K562 (cell line): ENCODE measurements around the gene SLIT1. TPM values are rescaled to one million over a fixed set of nuclear protein-coding genes. Genes with fewer than 3 reads are reported as not detected.

Experiments
- AFF1 ChIP-seq, 2 experiments: fragments of 450-650 bp; IDR thresholded peaks; 2 replicates each; pipeline ENCODE4 v1.6.1; 2018; ENCODE audit warnings: mild to moderate bottlenecking in 2 of 2, low read depth in 1 of 2; ENCODE audit not compliant: partially characterized antibody in 2 of 2
- CBX3 ChIP-seq, 2 experiments: IDR thresholded peaks; 1 replicate in 1 of 2; 2 replicates in 1 of 2; pipeline ENCODE4 v1.6.1; 2012; ENCODE audit warnings: inconsistent platforms in 2 of 2, low read length in 2 of 2, borderline replicate concordance in 1 of 2, control low read depth in 1 of 2
- CTBP1 ChIP-seq: fragments of 450-650 bp; IDR thresholded peaks from 2 replicates; pipeline ENCODE4 v1.6.1; 2016; ENCODE audit warnings: borderline replicate concordance
- CXXC5 ChIP-seq: fragments of 250-450 bp; sonication (Bioruptor Pico); IDR thresholded peaks from 2 replicates; pipeline ENCODE4 v1.8.0; 2022; ENCODE audit warnings: inconsistent platforms, mild to moderate bottlenecking, moderate library complexity
- EHMT2 ChIP-seq: fragments of 450-650 bp; IDR thresholded peaks from 2 replicates; pipeline ENCODE4 v1.6.1; 2018; ENCODE audit warnings: antibody characterized with exemption
- EP400 ChIP-seq: fragments of 450-650 bp; IDR thresholded peaks from 2 replicates; pipeline ENCODE4 v1.6.1; 2017; ENCODE audit warnings: antibody characterized with exemption, mild to moderate bottlenecking, moderate library complexity
- FOXM1 ChIP-seq, 2 experiments: fragments of 450-650 bp in 1 of 2; sonication (generic) in 1 of 2; formaldehyde crosslinking in 1 of 2; IDR thresholded peaks; 2 replicates each; pipeline versions ENCODE4 v1.6.1 to v1.9.0; 2017 to 2022; ENCODE audit warnings: low read depth in 2 of 2, mild to moderate bottlenecking in 2 of 2, missing genetic modification reagents in 1 of 2, moderate library complexity in 1 of 2
- HDAC3 ChIP-seq: fragments of 450-650 bp; IDR thresholded peaks from 2 replicates; pipeline ENCODE4 v1.6.1; 2018; ENCODE audit warnings: borderline replicate concordance, mild to moderate bottlenecking, moderate library complexity; ENCODE audit not compliant: partially characterized antibody
- NBN ChIP-seq: fragments of 450-650 bp; IDR thresholded peaks from 2 replicates; pipeline ENCODE4 v1.6.1; 2016; ENCODE audit warnings: low read depth, mild to moderate bottlenecking
- NFXL1 ChIP-seq: fragments of 450-650 bp; formaldehyde crosslinking; IDR thresholded peaks from 2 replicates; pipeline ENCODE4 v1.4.0; 2021; ENCODE audit warnings: mild to moderate bottlenecking
- RBFOX2 ChIP-seq: fragments of 200-400 bp; formaldehyde crosslinking; IDR thresholded peaks from 2 replicates; pipeline ENCODE4 v1.6.1; 2017; ENCODE audit warnings: low read depth, mild to moderate bottlenecking, low read length, moderate library complexity
- SETDB1 ChIP-seq: IDR thresholded peaks from one replicate; pipeline ENCODE4 v1.6.1; 2012; ENCODE audit warnings: low read length, control low read depth, inconsistent platforms
- SMAD4 ChIP-seq: fragments of 250-450 bp; sonication (Bioruptor Pico); conservative IDR thresholded peaks from 2 replicates; pipeline ENCODE4 v1.8.0; 2021; ENCODE audit warnings: inconsistent platforms, mild to moderate bottlenecking, moderate library complexity
- SMARCA4 ChIP-seq: fragments of 450-650 bp; IDR thresholded peaks from 2 replicates; pipeline ENCODE4 v1.6.1; 2016
- ZNF23 ChIP-seq: fragments of 250-450 bp; sonication (Bioruptor Pico); IDR thresholded peaks from 2 replicates; pipeline ENCODE4 v1.4.0; 2020; ENCODE audit warnings: mild to moderate bottlenecking
- ZNF280A ChIP-seq: fragments of 450-650 bp; IDR thresholded peaks from 2 replicates; pipeline ENCODE4 v1.6.1; 2018; ENCODE audit warnings: mild to moderate bottlenecking, low read depth; ENCODE audit not compliant: partially characterized antibody
- ZNF431 ChIP-seq: sonication (generic); formaldehyde crosslinking; IDR thresholded peaks from 2 replicates; pipeline ENCODE4 v1.8.0; 2022; ENCODE audit warnings: mild to moderate bottlenecking, missing genetic modification reagents
- polyA plus RNA-seq, 8 experiments: library from polyadenylated mRNA; depleted of rRNA in 4 of 8; stranded (reverse) in 5 of 8; unstranded in 3 of 8; fragments of >200 nt; fragmentation: Nextera tagmentation in 2 of 8; fragmentation: Illumina TruSeq in 1 of 8; extraction: Ambion mirVana in 2 of 8; extraction: Trizol in 1 of 8; gene quantifications; 2 replicates each; pipeline versions ENCODE4 v1.2.1 to v1.2.3, GENCODE V29; 2011 to 2014; ENCODE audit warnings: inconsistent platforms in 1 of 8, missing spikeins in 1 of 8
- total RNA-seq, 7 experiments: library from RNA; depleted of rRNA in 6 of 7; stranded (reverse); fragments of >200 nt in 6 of 7; fragmentation: Illumina TruSeq in 2 of 7; extraction: Trizol in 2 of 7; gene quantifications; 2 replicates each; pipeline versions ENCODE4 v1.2.1 to v1.2.3, GENCODE V29; 2011 to 2021; ENCODE audit warnings: low replicate concordance in 1 of 7

The SLIT1 gene
- total and polyA plus RNA-seq, 9 of the 15 experiments (the other 6 are each of a cell fraction or from before 2014, with no cell fraction given): 0.01 to 0.11 (median 0.04) TPM; not detected in 3

GRCh38 chr10:97069576-97070362, 116.0 kb downstream of the SLIT1 start (continued):
- peak; percentile 50; the same call in 1 of the 2 replicates for TF ChIP-seq SMARCA4
- TF ChIP-seq HDAC3: no peak
- TF ChIP-seq SMAD4 (CRISPR knock-in tag): 0 out of 2 replicates have a peak, but pooled peaks have one; percentile 18
- no peak for TF ChIP-seq ZNF431 (CRISPR knock-in tag)
- peak in 1 of 2 experiments; percentile 50 for TF ChIP-seq AFF1 (IDR thresholded peaks at IDR 0.05; ENCODE audit: low read depth in 1 of 2, partially characterized antibody in 2 of 2)
- peak; percentile 36; the same call in 1 of the 2 replicates for TF ChIP-seq EP400
- TF ChIP-seq NBN: 0 out of 2 replicates have a peak, but pooled peaks have one; percentile 23
- TF ChIP-seq ZNF23 (CRISPR knock-in tag): no peak
- peak; percentile 27; the same call in 1 of the 2 replicates for TF ChIP-seq CXXC5
- no peak for TF ChIP-seq SETDB1
- TF ChIP-seq NFXL1 (CRISPR knock-in tag): no peak
- peak; percentile 66; the same call in 1 of the 2 replicates for TF ChIP-seq EHMT2
- TF ChIP-seq CTBP1: 0 out of 2 replicates have a peak, but pooled peaks have one; percentile 34
- peak; percentile 36; the same call in 1 of the 2 replicates for TF ChIP-seq RBFOX2
- TF ChIP-seq ZNF280A: peak; percentile 69
- peak in 1 of 2 experiments; percentile 76; a peak in 1 of 3 replicates for TF ChIP-seq CBX3 (IDR thresholded peaks at IDR 0.05; ENCODE audit: borderline replicate concordance in 1 of 2, low read length in 2 of 2)
- TF ChIP-seq FOXM1 (IDR thresholded peaks at IDR 0.05; ENCODE audit: low read depth): peak; percentile 71; the same call in 1 of the 2 replicates
- TF ChIP-seq FOXM1 (CRISPR knock-in tag; IDR thresholded peaks at IDR 0.05; ENCODE audit: low read depth): no peak
